Thyroid gland (tissue), 4 donors: ENCODE results near the gene SLC39A2.

Experiments used
- CTCF ChIP-seq, 6 experiments: fragments of 200-600 bp in 3 of 6; fragments of 450-650 bp in 3 of 6; sonication (generic) in 3 of 6; IDR thresholded peaks; one replicate each; pipeline ENCODE4 v1.5.1; 2016 to 2019; ENCODE audit warnings: antibody characterized with exemption in 6 of 6, mild to moderate bottlenecking in 2 of 6, inconsistent platforms in 1 of 6, moderate library complexity in 1 of 6
- POLR2A ChIP-seq, 2 donors: fragments of 450-650 bp; IDR thresholded peaks; one replicate each; pipeline ENCODE4 v1.6.1; 2017; ENCODE audit warnings: antibody characterized with exemption in 2 of 2, mild to moderate bottlenecking in 2 of 2, moderate library complexity in 1 of 2

GRCh38 chr14:20976291-20976690 lies 22.8 kb upstream of the SLC39A2 start:
- TF ChIP-seq CTCF (IDR thresholded peaks at IDR 0.05) (no peak), POLR2A (IDR thresholded peaks at IDR 0.05) (no peak)
